ENCODE data around the gene PTGIS.

DNA sequence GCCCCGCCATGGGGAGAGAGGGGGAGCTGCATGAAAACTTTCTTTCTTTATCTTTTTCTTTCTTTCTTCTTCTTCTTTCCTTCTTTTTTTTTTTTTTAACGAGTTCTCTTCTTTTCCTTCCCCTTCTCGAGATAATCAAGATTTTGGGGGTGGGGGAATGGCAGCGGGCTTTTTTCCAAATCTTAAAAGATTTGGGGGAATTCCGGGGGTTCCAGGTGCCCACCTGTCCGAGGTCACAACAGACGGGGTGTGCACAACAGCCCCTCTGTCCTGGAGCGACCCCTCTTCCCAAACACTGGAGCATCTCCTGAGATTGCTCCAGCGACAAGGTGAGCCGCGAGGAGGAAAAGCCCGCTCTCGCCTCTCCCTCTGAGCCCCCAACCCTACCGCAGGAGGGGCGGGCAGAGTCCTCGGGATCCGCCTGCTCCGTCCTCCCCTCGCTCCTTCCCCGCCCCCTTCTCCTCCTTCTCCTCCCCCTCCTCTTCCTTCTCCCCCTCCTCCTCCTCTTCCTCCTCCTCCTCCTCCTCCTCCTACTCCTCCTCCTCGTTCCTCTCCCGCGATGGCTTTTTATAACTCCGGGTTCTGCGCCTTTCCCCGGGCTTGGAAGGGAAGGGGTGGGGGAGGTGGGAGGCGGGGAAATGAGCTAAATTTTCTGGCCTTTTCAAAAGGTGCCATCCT lies 84.8 kb downstream of the PTGIS start:
- TF ChIP-seq, protein P1, sequence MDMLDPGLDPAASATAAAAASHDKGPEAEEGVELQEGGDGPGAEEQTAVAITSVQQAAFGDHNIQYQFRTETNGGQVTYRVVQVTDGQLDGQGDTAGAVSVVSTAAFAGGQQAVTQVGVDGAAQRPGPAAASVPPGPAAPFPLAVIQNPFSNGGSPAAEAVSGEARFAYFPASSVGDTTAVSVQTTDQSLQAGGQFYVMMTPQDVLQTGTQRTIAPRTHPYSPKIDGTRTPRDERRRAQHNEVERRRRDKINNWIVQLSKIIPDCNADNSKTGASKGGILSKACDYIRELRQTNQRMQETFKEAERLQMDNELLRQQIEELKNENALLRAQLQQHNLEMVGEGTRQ (IDR thresholded peaks at IDR 0.05; ENCODE audit: low read depth, low read length) = no peak
- TF ChIP-seq, protein P2, sequence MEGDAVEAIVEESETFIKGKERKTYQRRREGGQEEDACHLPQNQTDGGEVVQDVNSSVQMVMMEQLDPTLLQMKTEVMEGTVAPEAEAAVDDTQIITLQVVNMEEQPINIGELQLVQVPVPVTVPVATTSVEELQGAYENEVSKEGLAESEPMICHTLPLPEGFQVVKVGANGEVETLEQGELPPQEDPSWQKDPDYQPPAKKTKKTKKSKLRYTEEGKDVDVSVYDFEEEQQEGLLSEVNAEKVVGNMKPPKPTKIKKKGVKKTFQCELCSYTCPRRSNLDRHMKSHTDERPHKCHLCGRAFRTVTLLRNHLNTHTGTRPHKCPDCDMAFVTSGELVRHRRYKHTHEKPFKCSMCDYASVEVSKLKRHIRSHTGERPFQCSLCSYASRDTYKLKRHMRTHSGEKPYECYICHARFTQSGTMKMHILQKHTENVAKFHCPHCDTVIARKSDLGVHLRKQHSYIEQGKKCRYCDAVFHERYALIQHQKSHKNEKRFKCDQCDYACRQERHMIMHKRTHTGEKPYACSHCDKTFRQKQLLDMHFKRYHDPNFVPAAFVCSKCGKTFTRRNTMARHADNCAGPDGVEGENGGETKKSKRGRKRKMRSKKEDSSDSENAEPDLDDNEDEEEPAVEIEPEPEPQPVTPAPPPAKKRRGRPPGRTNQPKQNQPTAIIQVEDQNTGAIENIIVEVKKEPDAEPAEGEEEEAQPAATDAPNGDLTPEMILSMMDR (conservative IDR thresholded peaks at IDR 0.05; ENCODE audit: low read depth, low read length) = no peak
- TF ChIP-seq, protein P3, sequence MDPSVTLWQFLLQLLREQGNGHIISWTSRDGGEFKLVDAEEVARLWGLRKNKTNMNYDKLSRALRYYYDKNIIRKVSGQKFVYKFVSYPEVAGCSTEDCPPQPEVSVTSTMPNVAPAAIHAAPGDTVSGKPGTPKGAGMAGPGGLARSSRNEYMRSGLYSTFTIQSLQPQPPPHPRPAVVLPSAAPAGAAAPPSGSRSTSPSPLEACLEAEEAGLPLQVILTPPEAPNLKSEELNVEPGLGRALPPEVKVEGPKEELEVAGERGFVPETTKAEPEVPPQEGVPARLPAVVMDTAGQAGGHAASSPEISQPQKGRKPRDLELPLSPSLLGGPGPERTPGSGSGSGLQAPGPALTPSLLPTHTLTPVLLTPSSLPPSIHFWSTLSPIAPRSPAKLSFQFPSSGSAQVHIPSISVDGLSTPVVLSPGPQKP (IDR thresholded peaks at IDR 0.05; ENCODE audit: borderline replicate concordance, low read depth, low read length) = no peak
- TF ChIP-seq MAFK (IDR thresholded peaks at IDR 0.05; ENCODE audit: low read depth, low read length) (no peak), POLR2A (IDR thresholded peaks at IDR 0.05; ENCODE audit: low read depth, low read length) (no peak), MXI1 (IDR thresholded peaks at IDR 0.05; ENCODE audit: borderline replicate concordance, low read depth, low read length) (no peak), RAD21 (IDR thresholded peaks at IDR 0.05; ENCODE audit: low read length) (no peak), SMC3 (IDR thresholded peaks at IDR 0.05; ENCODE audit: low read depth, low read length) (no peak), RFX5 (IDR thresholded peaks at IDR 0.05; ENCODE audit: low read depth, low read length) (no peak), CEBPB (IDR thresholded peaks at IDR 0.05; ENCODE audit: low read depth, low read length) (no peak), CHD1 (IDR thresholded peaks at IDR 0.05; ENCODE audit: low read depth, low read length) (no peak), BHLHE40 (IDR thresholded peaks at IDR 0.05; ENCODE audit: low read depth, low read length) (no peak), RCOR1 (IDR thresholded peaks at IDR 0.05; ENCODE audit: insufficient replicate concordance, low read length) (no peak)
